Activated CD4-positive, alpha-beta memory T cell treated with anti-CD3 and anti-CD28 coated beads, Interleukin-2, amount 10 ng/mL, durations not matched to agents 7 days and 5 days (primary cell): ENCODE measurements around the gene ZFYVE28. TPM values are rescaled to one million over a fixed set of nuclear protein-coding genes. Genes with fewer than 3 reads are reported as not detected.

ENCODE experiments used
- CTCF ChIA-PET: fragments of 350-600 bp; sonication (Branson Sonifier 250); formaldehyde crosslinking; loops from one replicate; lab custom pipeline; 2021; ENCODE audit warnings: antibody characterized with exemption, inconsistent platforms; lab: Charles Lee
- POLR2A ChIA-PET: fragments of 350-600 bp; sonication (Branson Sonifier 250); formaldehyde crosslinking; loops from one replicate; lab custom pipeline; 2021; ENCODE audit warnings: antibody characterized with exemption; lab: Charles Lee
- DNase-seq: peaks from one replicate; pipeline ENCODE4 v3.0.0-alpha.2; 2020
- H3K27ac Mint-ChIP-seq: one replicate; pipeline ENCODE4 v1.8.0; 2021; ENCODE audit warnings: mild to moderate bottlenecking, mixed read lengths
- H3K27me3 Mint-ChIP-seq: one replicate; pipeline ENCODE4 v1.8.0; 2021; ENCODE audit warnings: mixed read lengths
- H3K36me3 Mint-ChIP-seq: one replicate; pipeline ENCODE4 v1.8.0; 2021; ENCODE audit warnings: low read depth, mixed read lengths
- H3K4me1 Mint-ChIP-seq: one replicate; pipeline ENCODE4 v1.8.0; 2021; ENCODE audit warnings: mixed read lengths
- H3K4me3 Mint-ChIP-seq: one replicate; pipeline ENCODE4 v1.8.0; 2021; ENCODE audit warnings: mild to moderate bottlenecking, mixed read lengths
- H3K9me3 Mint-ChIP-seq: one replicate; pipeline ENCODE4 v1.8.0; 2021; ENCODE audit warnings: mixed read lengths
- total RNA-seq, 2 experiments: library from RNA; stranded (reverse); gene quantifications; one replicate each; pipeline ENCODE4 v1.2.3, GENCODE V29; 2021

The ZFYVE28 gene
- total RNA-seq, 2 experiments from 2014 or later = 38.9 to 40.1 TPM

- no peak overlapping the region for H3K4me3 Mint-ChIP-seq
- ChIA-PET POLR2A (no interaction called here), CTCF (no interaction called here)
- H3K27me3 Mint-ChIP-seq = no peaks in the 10 kb centered on the region
- H3K36me3 Mint-ChIP-seq = peaks cover 40% of the 10 kb centered on the region
- peaks cover 11% of the 10 kb centered on the region for H3K4me1 Mint-ChIP-seq
- DNase-seq = no peak
- no peak overlapping the region for H3K27ac Mint-ChIP-seq
- H3K9me3 Mint-ChIP-seq = no peaks in the 10 kb centered on the region
Observed at GRCh38 chr4:2296631-2297601, 121.5 kb downstream of the ZFYVE28 start.

GRCh38 chr4:2295900-2296442 is 122.5 kb downstream of the ZFYVE28 start:
- Mint-ChIP-seq H3K9me3 (no peaks in the 10 kb centered on the region), H3K27ac (no peak overlapping the region), H3K27me3 (no peaks in the 10 kb centered on the region), H3K4me1 (peaks cover 17% of the 10 kb centered on the region), H3K4me3 (no peak overlapping the region), H3K36me3 (peaks cover 32% of the 10 kb centered on the region)
- ChIA-PET POLR2A (no interaction called here), CTCF (no interaction called here)
- no peak for DNase-seq

- no peaks in the 10 kb centered on the region for H3K27me3 Mint-ChIP-seq
- peaks cover 21% of the 10 kb centered on the region for H3K4me1 Mint-ChIP-seq
- POLR2A ChIA-PET = no interaction called here
- no peak overlapping the region for H3K27ac Mint-ChIP-seq
- H3K4me3 Mint-ChIP-seq = no peak overlapping the region
- CTCF ChIA-PET = no interaction called here
- DNase-seq = no peak
- H3K36me3 Mint-ChIP-seq = peaks cover 28% of the 10 kb centered on the region
- H3K9me3 Mint-ChIP-seq = no peaks in the 10 kb centered on the region
Observed at GRCh38 chr4:2295500-2295899, 122.9 kb downstream of the ZFYVE28 start.

GRCh38 chr4:2292646-2293108 is 125.8 kb downstream of the ZFYVE28 start:
- ChIA-PET POLR2A (interaction anchor here (1.1 to 1.4 kb wide), 2 partner anchors 13 to 31 kb away, joined by 3 read pairs; partner anchors contain the start of gene MXD4), CTCF (no interaction called here)
- H3K27ac Mint-ChIP-seq = no peak overlapping the region
- no peaks in the 10 kb centered on the region for H3K27me3 Mint-ChIP-seq
- no peaks in the 10 kb centered on the region for H3K9me3 Mint-ChIP-seq
- peaks cover 8% of the 10 kb centered on the region for H3K36me3 Mint-ChIP-seq
- peaks cover 27% of the 10 kb centered on the region for H3K4me1 Mint-ChIP-seq
- no peak overlapping the region for H3K4me3 Mint-ChIP-seq
- no peak for DNase-seq

- Mint-ChIP-seq H3K4me3 (no peak overlapping the region), H3K27ac (no peak overlapping the region), H3K4me1 (peaks cover 25% of the 10 kb centered on the region), H3K9me3 (no peaks in the 10 kb centered on the region), H3K27me3 (no peaks in the 10 kb centered on the region), H3K36me3 (peaks cover 4% of the 10 kb centered on the region)
- DNase-seq = no peak
- CTCF ChIA-PET = interaction anchor here (1.6 kb wide), 1 partner anchor 10 kb away, joined by 7 read pairs; no protein-coding TSS in a partner anchor
- POLR2A ChIA-PET = interaction anchor here (0.8 to 2.0 kb wide), 5 partner anchors 10 to 121 kb away, joined by 3 to 16 read pairs (median 5); partner anchors contain the start of gene MXD4
Observed at GRCh38 chr4:2291705-2292645, 126.5 kb downstream of the ZFYVE28 start.

DNA sequence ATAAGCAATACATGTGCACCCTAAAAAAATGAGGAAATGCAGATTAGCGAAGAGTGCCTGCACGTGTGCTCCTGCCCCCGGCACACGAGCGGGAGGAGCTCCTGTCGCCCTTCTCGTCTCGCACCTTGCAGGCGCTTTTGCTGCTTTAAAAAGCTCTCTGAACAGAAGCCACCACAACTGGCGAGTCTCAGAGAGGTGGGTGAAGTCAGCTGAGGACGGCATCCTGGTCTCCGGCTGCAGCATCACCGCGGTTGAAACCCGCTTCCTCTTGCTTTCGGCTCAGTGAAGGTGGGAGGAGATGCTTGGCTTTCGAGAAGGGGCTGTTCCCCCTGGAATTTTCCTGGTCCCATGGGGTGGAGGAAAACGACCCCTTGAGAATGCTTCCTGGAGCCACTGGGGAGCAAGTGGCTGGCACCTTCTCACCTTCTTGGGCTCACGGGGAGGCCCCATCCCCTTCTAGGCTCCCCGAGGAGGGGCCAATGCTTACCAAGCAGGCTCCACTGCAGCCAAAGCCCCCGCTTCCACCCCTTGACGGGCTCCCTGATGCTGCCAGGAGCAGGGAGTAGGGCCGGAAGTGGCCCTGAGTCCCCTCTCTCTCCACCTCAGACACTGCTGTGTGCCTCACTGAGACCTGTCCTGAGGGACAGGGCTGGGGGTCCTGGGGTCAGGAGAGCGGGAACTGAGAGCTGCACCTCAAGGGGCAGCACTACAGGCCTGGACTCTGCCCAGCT is 127.3 kb downstream of the ZFYVE28 start:
- no peaks in the 10 kb centered on the region for H3K27me3 Mint-ChIP-seq
- peaks cover 4% of the 10 kb centered on the region for H3K36me3 Mint-ChIP-seq
- DNase-seq = peak; percentile 77
- ChIA-PET POLR2A (interaction anchor here (0.6 to 2.0 kb wide), 8 partner anchors 9 to 179 kb away, joined by 3 to 16 read pairs (median 4); partner anchors contain the start of genes CFAP99, HAUS3, POLN and RNF4), CTCF (interaction anchor here (0.7 to 1.6 kb wide), 3 partner anchors 9 to 128 kb away, joined by 3 to 7 read pairs (median 3); partner anchors contain the start of genes CFAP99, MXD4 and ZFYVE28)
- H3K27ac Mint-ChIP-seq = peak overlapping the region; percentile 7
- no peaks in the 10 kb centered on the region for H3K9me3 Mint-ChIP-seq
- H3K4me1 Mint-ChIP-seq = peaks cover 25% of the 10 kb centered on the region
- no peak overlapping the region for H3K4me3 Mint-ChIP-seq

GRCh38 chr4:2290488-2290887 is 128.0 kb downstream of the ZFYVE28 start:
- no peaks in the 10 kb centered on the region for H3K9me3 Mint-ChIP-seq
- H3K4me3 Mint-ChIP-seq = no peak overlapping the region
- H3K27ac Mint-ChIP-seq = peak overlapping the region; percentile 7
- peaks cover 24% of the 10 kb centered on the region for H3K4me1 Mint-ChIP-seq
- H3K36me3 Mint-ChIP-seq = peaks cover under 1% of the 10 kb centered on the region
- no peak for DNase-seq
- no peaks in the 10 kb centered on the region for H3K27me3 Mint-ChIP-seq
- ChIA-PET CTCF (interaction anchor here (0.7 to 1.6 kb wide), 3 partner anchors 9 to 128 kb away, joined by 3 to 7 read pairs (median 3); partner anchors contain the start of genes CFAP99, MXD4 and ZFYVE28), POLR2A (interaction anchor here (0.6 to 2.0 kb wide), 7 partner anchors 8 to 180 kb away, joined by 3 to 16 read pairs (median 4); partner anchors contain the start of genes CFAP99, HAUS3, POLN and ZFYVE28)

DNA sequence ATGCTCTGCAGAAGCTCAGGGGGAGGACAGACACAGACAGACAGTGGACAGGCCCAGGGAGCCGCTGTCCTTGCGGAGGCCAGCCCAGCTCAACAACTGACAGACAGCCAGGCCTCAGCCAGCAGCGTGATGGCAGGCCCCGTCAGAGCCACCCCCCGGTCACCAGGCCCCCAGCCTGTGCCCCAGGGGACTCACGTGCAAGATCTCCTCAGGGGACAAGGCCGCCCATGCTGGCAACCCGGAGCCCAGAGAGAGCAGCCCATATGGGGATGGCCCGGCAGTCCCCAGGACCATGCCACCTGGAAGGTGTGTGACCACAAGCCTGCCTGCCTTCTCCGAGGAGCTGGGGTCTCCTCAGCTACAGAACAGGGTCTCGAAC is 128.5 kb downstream of the ZFYVE28 start:
- no peaks in the 10 kb centered on the region for H3K36me3 Mint-ChIP-seq
- no peaks in the 10 kb centered on the region for H3K27me3 Mint-ChIP-seq
- H3K4me1 Mint-ChIP-seq = peaks cover 23% of the 10 kb centered on the region
- no peak overlapping the region for H3K27ac Mint-ChIP-seq
- H3K4me3 Mint-ChIP-seq = no peak overlapping the region
- DNase-seq = no peak
- H3K9me3 Mint-ChIP-seq = no peaks in the 10 kb centered on the region
- ChIA-PET POLR2A (interaction anchor here (0.8 to 2.0 kb wide), 5 partner anchors 8 to 129 kb away, joined by 3 to 16 read pairs (median 5); partner anchors contain the start of genes CFAP99, HAUS3, POLN and ZFYVE28), CTCF (interaction anchor here (1.0 kb wide), 1 partner anchor 28 kb away, joined by 3 read pairs; the partner anchor contains the start of gene MXD4)

DNA sequence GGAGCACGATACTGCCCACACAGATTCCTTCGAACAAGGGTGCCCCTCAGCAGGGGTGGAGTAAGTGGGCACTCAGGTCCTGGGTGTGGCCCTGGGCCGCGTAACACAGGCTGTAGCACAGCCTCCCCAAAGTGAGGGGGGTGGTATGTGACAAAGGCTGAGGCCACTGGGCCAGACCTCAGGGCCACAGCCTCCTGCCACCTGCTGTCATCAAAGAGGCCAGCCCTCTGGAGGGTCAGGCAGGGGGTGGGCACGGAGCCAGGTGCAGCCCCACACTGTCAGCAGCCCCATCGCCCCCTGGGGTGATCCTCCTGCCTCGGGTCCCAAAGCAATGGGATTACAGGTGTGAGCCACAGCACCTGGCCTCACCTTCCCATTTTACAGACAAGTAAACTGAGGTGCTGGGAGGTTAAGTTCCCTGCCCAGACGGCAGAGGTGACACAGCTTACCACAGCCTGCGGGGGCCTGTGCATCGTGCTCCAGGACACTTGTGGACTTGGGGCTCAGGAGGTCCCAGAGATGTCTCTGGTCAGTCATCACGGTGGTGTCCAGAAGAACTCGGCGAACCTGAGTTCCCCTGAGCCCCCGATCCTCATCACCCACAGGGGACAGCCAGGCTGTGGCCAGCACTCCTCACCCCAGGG is 129.0 kb downstream of the ZFYVE28 start:
- no peak overlapping the region for H3K4me3 Mint-ChIP-seq
- H3K27me3 Mint-ChIP-seq = no peaks in the 10 kb centered on the region
- no peaks in the 10 kb centered on the region for H3K9me3 Mint-ChIP-seq
- no peak overlapping the region for H3K27ac Mint-ChIP-seq
- CTCF ChIA-PET = no interaction called here
- H3K36me3 Mint-ChIP-seq = no peaks in the 10 kb centered on the region
- peaks cover 22% of the 10 kb centered on the region for H3K4me1 Mint-ChIP-seq
- POLR2A ChIA-PET = interaction anchor here (1.0 to 1.6 kb wide), 2 partner anchors 13 to 47 kb away, joined by 3 to 5 read pairs; partner anchors contain the start of genes HAUS3 and POLN
- DNase-seq = no peak

DNA sequence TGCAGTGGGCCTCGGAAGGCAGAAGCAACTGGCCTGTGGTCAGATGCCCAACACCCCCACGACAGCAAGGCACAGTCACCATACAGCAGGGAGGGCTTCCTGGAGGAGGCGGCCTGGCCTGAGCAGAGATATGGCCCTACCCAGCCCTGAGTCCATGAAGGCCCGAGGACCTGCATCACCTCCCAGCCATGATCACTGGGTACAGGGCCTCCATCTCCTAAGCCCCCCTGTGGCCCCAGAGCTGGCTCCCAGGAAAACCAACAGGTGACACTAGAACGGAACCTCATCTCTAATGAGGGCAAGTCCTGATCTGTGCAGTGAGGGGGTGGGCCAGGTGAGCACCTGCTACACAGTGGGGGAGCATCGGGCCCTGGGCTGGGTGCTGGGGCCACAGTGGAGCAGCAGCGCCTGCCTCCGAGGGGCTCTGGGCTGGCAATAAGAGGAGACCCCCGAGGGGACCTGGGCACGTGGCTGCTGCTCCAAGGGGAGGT is 130.3 kb downstream of the ZFYVE28 start:
- Mint-ChIP-seq H3K27ac (no peak overlapping the region), H3K4me3 (no peak overlapping the region), H3K9me3 (no peaks in the 10 kb centered on the region), H3K27me3 (no peaks in the 10 kb centered on the region), H3K4me1 (peaks cover 25% of the 10 kb centered on the region), H3K36me3 (no peaks in the 10 kb centered on the region)
- ChIA-PET POLR2A (interaction anchor here (1.0 to 1.4 kb wide), 2 partner anchors 14 to 26 kb away, joined by 3 to 6 read pairs; partner anchors contain the start of gene MXD4), CTCF (no interaction called here)
- no peak for DNase-seq

DNA sequence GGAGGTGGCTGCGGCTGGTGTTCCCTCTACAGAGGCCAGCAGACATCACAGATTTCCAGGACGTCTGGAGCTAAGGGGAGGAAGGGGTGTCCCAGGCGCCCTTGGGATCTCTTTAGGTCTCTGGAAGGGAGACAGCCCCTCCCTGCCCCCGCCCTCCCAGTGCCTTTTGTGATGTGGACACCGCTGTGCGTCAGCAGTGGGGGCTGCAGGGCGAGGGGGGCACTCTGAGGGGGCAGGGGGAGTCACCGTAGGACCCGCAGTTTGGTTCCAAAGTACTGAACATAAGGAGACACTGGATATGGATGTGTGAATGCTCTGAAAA is 130.9 kb downstream of the ZFYVE28 start:
- DNase-seq = no peak
- POLR2A ChIA-PET = interaction anchor here (1.4 kb wide), 1 partner anchor 25 kb away, joined by 6 read pairs; the partner anchor contains the start of gene MXD4
- Mint-ChIP-seq H3K36me3 (no peaks in the 10 kb centered on the region), H3K4me3 (no peak overlapping the region), H3K27ac (no peak overlapping the region), H3K9me3 (no peaks in the 10 kb centered on the region), H3K27me3 (no peaks in the 10 kb centered on the region), H3K4me1 (peaks cover 28% of the 10 kb centered on the region)
- CTCF ChIA-PET = no interaction called here
